Bronchial epithelial cell (primary cell): ENCODE results near the gene DCAF4. TPM values are rescaled to one million over a fixed set of nuclear protein-coding genes. Genes with fewer than 3 reads are reported as not detected.

Experiments used
- DNase-seq: peaks from one replicate; pipeline ENCODE4 v3.0.0-alpha.2; 2010; ENCODE audit warnings: low read depth
- FAIRE-seq: peaks from 2 replicates; lab custom pipeline; 2011; peaks lifted over from hg19 to GRCh38; lab: Jason Lieb, UNC
- H3K27me3 ChIP-seq: 2 replicates; pipeline ENCODE4 v1.5.1; 2011; ENCODE audit warnings: low read length; ENCODE audit not compliant: control insufficient read depth, insufficient read depth
- H3K36me3 ChIP-seq: 2 replicates; pipeline ENCODE4 v1.5.1; 2011; ENCODE audit warnings: low read length; ENCODE audit not compliant: control insufficient read depth, insufficient read depth
- H3K4me3 ChIP-seq: 2 replicates; pipeline ENCODE4 v1.5.1; 2011; ENCODE audit warnings: mild to moderate bottlenecking, low read depth, low read length, control low read depth
- total RNA-seq: library from RNA; depleted of rRNA; stranded (reverse); fragments of >200 nt; gene quantifications from 2 replicates; pipeline ENCODE4 v1.2.1, GENCODE V29; 2014
- TF ChIP-seq, protein P1 (sequence below): IDR thresholded peaks from 2 replicates; pipeline ENCODE4 v1.5.1; 2011; ENCODE audit warnings: mild to moderate bottlenecking, moderate library complexity, low read length, control low read depth, inconsistent platforms; ENCODE audit not compliant: insufficient read depth, severe bottlenecking

DCAF4 gene
- total RNA-seq, 1 donor from 2014 or later = 14.0 TPM

DNA sequence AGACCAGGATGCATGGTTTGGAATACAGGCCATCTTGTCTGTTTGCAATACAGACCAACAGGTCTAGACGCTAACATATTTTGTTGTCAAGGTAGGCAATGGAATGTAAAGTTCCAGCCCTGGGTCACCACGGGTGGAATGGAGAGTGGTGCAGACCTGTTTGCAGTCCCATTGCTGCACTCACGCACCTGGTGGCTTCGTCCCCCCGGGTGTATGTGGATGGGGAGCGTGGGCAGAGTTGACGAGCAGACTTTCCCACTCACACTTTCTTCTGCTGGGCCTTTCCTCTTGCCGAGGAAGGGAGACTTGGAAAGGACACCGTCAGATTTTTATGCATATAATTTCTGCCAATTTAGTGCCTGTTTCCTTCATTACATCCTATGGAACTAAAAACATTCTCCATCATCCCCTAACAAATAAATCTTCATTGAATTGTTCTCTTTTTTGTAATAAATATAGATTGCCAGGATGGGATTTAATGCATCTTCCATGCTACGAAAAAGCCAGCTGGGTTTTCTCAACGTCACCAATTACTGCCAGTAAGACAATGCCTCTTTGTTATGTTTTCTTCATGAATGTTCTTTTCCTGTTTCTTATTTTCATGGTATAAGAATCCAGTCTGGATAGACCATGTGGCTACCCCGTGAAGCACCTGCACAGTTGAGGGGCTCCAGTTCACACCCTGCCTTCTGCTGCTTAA lies 15.2 kb downstream of the DCAF4 start:
- H3K4me3 ChIP-seq = no peak overlapping the region

DNA sequence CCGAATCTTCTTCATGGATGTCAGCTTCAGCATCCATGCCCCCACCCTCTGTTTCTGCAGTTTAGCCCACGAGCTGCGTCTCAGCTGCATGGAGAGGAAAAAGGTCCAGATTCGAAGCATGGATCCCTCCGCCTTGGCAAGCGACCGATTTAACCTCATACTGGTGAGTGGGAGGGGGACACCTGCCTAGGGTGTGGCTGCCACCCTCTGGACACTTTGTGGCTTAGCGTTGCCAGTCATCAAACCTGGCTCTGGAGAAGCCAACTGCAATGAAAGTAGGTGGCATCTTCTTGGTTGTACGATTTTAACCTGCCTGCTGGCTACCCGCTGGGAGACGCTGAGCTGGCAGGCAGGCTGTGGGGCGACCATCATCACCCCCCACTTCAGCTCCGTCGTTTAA lies 16.7 kb downstream of the DCAF4 start:
- Histone ChIP-seq H3K27me3 (no peaks in the 10 kb centered on the region), H3K4me3 (no peak overlapping the region), H3K36me3 (peaks cover 30% of the 10 kb centered on the region)
- FAIRE-seq (no peak), DNase-seq (no peak)
- TF ChIP-seq, protein P1, sequence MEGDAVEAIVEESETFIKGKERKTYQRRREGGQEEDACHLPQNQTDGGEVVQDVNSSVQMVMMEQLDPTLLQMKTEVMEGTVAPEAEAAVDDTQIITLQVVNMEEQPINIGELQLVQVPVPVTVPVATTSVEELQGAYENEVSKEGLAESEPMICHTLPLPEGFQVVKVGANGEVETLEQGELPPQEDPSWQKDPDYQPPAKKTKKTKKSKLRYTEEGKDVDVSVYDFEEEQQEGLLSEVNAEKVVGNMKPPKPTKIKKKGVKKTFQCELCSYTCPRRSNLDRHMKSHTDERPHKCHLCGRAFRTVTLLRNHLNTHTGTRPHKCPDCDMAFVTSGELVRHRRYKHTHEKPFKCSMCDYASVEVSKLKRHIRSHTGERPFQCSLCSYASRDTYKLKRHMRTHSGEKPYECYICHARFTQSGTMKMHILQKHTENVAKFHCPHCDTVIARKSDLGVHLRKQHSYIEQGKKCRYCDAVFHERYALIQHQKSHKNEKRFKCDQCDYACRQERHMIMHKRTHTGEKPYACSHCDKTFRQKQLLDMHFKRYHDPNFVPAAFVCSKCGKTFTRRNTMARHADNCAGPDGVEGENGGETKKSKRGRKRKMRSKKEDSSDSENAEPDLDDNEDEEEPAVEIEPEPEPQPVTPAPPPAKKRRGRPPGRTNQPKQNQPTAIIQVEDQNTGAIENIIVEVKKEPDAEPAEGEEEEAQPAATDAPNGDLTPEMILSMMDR = no peak

More for the DNA sequence above, 15.2 kb downstream of the DCAF4 start:
- H3K36me3 ChIP-seq = peaks cover 26% of the 10 kb centered on the region
- no peaks in the 10 kb centered on the region for H3K27me3 ChIP-seq
- TF ChIP-seq, protein P1 = no peak
- FAIRE-seq (no peak), DNase-seq (no peak)

DNA sequence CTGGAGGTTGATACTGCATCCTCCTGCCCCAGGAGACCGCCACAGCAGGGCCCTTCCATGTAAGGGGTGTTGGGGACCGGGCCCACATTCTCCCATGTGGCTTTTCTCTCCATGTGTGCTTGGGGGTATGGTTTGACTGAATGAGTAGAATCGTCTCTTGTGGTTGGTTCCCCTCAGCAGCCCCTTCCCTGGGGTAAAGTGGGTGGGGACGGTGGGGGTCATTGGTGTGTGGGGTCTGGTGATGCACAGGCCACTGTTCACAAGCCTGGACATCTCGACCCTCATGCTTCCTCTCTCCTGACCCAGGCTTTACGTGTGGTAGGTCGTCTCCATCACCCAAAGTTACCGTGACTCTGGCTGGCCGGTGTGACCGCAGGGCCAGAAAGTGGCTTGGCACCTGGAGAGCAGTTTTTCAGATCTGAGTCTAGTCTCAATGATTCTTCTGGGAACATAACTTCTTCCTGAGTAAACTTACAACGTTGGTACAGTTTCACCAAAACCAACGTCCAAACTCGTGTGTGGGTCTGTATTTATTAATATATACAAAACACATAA lies 17.7 kb downstream of the DCAF4 start:
- TF ChIP-seq, protein P1 = no peak
- Histone ChIP-seq H3K27me3 (no peaks in the 10 kb centered on the region), H3K36me3 (peaks cover 27% of the 10 kb centered on the region), H3K4me3 (no peak overlapping the region)
- FAIRE-seq (no peak), DNase-seq (no peak)

DNA sequence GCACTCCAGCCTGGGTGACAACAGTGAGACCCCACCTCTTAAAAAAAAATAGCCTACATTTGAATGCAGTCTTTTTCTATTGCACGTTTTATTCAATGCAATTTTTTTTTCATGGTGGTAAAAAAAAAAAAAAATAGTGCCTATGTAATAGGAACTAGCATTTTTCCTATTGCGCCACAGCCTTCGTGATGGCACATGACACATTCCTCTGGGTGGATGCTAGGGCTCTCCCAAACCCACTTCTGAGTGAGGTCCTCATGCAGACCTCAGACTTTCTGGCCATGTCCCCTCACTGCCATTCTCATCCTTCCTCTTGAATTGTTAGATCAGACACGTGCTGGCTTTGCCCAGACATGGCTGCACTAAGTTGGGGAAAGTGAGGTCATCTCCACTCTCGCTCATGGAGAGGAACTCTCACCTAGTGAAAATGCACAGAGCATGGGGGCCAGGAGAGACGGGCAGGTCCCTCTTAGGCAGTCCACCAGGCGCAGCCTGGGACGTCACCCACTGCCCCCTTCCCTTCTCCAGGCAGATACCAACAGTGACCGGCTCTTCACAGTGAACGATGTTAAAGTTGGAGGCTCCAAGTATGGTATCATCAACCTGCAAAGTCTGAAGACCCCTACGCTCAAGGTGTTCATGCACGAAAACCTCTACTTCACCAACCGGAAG lies 19.2 kb downstream of the DCAF4 start:
- H3K36me3 ChIP-seq = peaks cover 18% of the 10 kb centered on the region
- H3K27me3 ChIP-seq = no peaks in the 10 kb centered on the region
- H3K4me3 ChIP-seq = no peak overlapping the region
- TF ChIP-seq, protein P1 = no peak
- DNase-seq (no peak), FAIRE-seq (no peak)

DNA sequence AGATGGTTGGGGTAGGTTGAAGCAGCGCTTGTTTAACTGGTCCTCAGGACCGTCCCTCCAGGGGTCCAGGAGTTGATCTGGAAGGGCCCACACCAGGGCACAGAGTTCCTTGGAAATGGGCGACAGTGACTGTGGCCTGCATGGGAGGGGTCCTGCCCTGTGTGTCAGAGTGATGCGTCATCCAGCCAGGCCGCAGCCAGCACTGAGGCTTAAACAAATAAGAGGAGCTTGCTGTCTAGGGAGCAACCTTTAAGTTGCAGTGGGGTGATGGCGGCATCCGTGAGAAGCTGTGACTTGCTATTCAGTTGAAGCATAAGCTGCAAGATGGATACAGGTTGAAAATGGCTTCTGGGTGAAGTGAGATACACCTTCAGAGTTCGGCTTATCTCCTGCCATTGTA lies 20.2 kb downstream of the DCAF4 start:
- TF ChIP-seq, protein P1 = no peak
- DNase-seq (peak; percentile 25), FAIRE-seq (peak; percentile 23)
- H3K36me3 ChIP-seq = peaks cover 14% of the 10 kb centered on the region
- no peak overlapping the region for H3K4me3 ChIP-seq
- H3K27me3 ChIP-seq = no peaks in the 10 kb centered on the region
